ENCODE results near the gene ASIC4. TPM values are rescaled to one million over a fixed set of nuclear protein-coding genes. Genes with fewer than 3 reads are reported as not detected.

The ASIC4 gene
- total and polyA plus RNA-seq, 2 of the 13 experiments (the other 11 are each of a cell fraction or from before 2014, with no cell fraction given), result 0.03 TPM; not detected in 1

- peak; percentile 87 for TF ChIP-seq PATZ1 (CRISPR knock-in tag; IDR thresholded peaks at IDR 0.05)
- TF ChIP-seq HNRNPLL (IDR thresholded peaks at IDR 0.05; ENCODE audit: low read depth, low read length, poor library complexity, severe bottlenecking), result peak; percentile 6
- peak; percentile 63 for TF ChIP-seq AGO2 (optimal IDR thresholded peaks at IDR 0.05; ENCODE audit: low read depth, low read length)
- TF ChIP-seq, protein P1, sequence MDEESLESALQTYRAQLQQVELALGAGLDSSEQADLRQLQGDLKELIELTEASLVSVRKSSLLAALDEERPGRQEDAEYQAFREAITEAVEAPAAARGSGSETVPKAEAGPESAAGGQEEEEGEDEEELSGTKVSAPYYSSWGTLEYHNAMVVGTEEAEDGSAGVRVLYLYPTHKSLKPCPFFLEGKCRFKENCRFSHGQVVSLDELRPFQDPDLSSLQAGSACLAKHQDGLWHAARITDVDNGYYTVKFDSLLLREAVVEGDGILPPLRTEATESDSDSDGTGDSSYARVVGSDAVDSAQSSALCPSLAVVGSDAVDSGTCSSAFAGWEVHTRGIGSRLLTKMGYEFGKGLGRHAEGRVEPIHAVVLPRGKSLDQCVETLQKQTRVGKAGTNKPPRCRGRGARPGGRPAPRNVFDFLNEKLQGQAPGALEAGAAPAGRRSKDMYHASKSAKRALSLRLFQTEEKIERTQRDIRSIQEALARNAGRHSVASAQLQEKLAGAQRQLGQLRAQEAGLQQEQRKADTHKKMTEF (CRISPR knock-in tag; IDR thresholded peaks at IDR 0.05), result peak; percentile 37; the same call in 1 of the 2 replicates
- TF ChIP-seq, protein P2, sequence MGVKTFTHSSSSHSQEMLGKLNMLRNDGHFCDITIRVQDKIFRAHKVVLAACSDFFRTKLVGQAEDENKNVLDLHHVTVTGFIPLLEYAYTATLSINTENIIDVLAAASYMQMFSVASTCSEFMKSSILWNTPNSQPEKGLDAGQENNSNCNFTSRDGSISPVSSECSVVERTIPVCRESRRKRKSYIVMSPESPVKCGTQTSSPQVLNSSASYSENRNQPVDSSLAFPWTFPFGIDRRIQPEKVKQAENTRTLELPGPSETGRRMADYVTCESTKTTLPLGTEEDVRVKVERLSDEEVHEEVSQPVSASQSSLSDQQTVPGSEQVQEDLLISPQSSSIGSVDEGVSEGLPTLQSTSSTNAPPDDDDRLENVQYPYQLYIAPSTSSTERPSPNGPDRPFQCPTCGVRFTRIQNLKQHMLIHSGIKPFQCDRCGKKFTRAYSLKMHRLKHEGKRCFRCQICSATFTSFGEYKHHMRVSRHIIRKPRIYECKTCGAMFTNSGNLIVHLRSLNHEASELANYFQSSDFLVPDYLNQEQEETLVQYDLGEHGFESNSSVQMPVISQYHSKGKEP (CRISPR knock-in tag; IDR thresholded peaks at IDR 0.05), result no peak
- no peak for TF ChIP-seq TCF7L2 (IDR thresholded peaks at IDR 0.05; ENCODE audit: low read depth, low read length)
- TF ChIP-seq, protein P3, sequence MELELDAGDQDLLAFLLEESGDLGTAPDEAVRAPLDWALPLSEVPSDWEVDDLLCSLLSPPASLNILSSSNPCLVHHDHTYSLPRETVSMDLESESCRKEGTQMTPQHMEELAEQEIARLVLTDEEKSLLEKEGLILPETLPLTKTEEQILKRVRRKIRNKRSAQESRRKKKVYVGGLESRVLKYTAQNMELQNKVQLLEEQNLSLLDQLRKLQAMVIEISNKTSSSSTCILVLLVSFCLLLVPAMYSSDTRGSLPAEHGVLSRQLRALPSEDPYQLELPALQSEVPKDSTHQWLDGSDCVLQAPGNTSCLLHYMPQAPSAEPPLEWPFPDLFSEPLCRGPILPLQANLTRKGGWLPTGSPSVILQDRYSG (CRISPR knock-in tag; IDR thresholded peaks at IDR 0.05), result no peak
- TF ChIP-seq, protein P4, sequence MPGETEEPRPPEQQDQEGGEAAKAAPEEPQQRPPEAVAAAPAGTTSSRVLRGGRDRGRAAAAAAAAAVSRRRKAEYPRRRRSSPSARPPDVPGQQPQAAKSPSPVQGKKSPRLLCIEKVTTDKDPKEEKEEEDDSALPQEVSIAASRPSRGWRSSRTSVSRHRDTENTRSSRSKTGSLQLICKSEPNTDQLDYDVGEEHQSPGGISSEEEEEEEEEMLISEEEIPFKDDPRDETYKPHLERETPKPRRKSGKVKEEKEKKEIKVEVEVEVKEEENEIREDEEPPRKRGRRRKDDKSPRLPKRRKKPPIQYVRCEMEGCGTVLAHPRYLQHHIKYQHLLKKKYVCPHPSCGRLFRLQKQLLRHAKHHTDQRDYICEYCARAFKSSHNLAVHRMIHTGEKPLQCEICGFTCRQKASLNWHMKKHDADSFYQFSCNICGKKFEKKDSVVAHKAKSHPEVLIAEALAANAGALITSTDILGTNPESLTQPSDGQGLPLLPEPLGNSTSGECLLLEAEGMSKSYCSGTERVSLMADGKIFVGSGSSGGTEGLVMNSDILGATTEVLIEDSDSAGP (CRISPR knock-in tag; IDR thresholded peaks at IDR 0.05; ENCODE audit: borderline replicate concordance), result peak; percentile 51
- peak; percentile 56; the same call in 1 of the 2 replicates for TF ChIP-seq NR2F6 (IDR thresholded peaks at IDR 0.05)
- TF ChIP-seq NR2F6 (CRISPR knock-in tag; IDR thresholded peaks at IDR 0.05), result peak; percentile 66
- 0 out of 2 replicates have a peak, but pooled peaks have one; percentile 32 for TF ChIP-seq BORCS8-MEF2B (CRISPR knock-in tag; IDR thresholded peaks at IDR 0.05)
- no peak for TF ChIP-seq SP4 (CRISPR knock-in tag; IDR thresholded peaks at IDR 0.05)
- no peak for TF ChIP-seq HOXA7 (CRISPR knock-in tag; IDR thresholded peaks at IDR 0.05)
- TF ChIP-seq POLR2AphosphoS2 (IDR thresholded peaks at IDR 0.05; ENCODE audit: low read depth, low read length), result no peak
- TF ChIP-seq ZNF616 (CRISPR knock-in tag; IDR thresholded peaks at IDR 0.05; ENCODE audit: low read depth), result peak; percentile 63; the same call in 1 of the 2 replicates
- TF ChIP-seq, protein P5, sequence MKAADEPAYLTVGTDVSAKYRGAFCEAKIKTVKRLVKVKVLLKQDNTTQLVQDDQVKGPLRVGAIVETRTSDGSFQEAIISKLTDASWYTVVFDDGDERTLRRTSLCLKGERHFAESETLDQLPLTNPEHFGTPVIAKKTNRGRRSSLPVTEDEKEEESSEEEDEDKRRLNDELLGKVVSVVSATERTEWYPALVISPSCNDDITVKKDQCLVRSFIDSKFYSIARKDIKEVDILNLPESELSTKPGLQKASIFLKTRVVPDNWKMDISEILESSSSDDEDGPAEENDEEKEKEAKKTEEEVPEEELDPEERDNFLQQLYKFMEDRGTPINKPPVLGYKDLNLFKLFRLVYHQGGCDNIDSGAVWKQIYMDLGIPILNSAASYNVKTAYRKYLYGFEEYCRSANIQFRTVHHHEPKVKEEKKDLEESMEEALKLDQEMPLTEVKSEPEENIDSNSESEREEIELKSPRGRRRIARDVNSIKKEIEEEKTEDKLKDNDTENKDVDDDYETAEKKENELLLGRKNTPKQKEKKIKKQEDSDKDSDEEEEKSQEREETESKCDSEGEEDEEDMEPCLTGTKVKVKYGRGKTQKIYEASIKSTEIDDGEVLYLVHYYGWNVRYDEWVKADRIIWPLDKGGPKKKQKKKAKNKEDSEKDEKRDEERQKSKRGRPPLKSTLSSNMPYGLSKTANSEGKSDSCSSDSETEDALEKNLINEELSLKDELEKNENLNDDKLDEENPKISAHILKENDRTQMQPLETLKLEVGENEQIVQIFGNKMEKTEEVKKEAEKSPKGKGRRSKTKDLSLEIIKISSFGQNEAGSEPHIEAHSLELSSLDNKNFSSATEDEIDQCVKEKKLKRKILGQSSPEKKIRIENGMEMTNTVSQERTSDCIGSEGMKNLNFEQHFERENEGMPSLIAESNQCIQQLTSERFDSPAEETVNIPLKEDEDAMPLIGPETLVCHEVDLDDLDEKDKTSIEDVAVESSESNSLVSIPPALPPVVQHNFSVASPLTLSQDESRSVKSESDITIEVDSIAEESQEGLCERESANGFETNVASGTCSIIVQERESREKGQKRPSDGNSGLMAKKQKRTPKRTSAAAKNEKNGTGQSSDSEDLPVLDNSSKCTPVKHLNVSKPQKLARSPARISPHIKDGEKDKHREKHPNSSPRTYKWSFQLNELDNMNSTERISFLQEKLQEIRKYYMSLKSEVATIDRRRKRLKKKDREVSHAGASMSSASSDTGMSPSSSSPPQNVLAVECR (CRISPR knock-in tag; IDR thresholded peaks at IDR 0.05; ENCODE audit: borderline replicate concordance), result peak; percentile 59
- TF ChIP-seq SRSF1 (optimal IDR thresholded peaks at IDR 0.05; ENCODE audit: low read depth, low read length), result peak; percentile 30
These were observed 4.3 kb upstream of the ASIC4 start (continued) for GRCh38 chr2:219509780-219510511.

All from HepG2 (cell line).